Uterus (tissue), 4 donors: ENCODE results near the gene DNAI7. TPM values are rescaled to one million over a fixed set of nuclear protein-coding genes. Genes with fewer than 3 reads are reported as not detected.

Source experiments
- DNase-seq, 2 donors: peaks; one replicate each; pipeline ENCODE4 v3.0.0-alpha.2; 2019 to 2020
- H3K27ac ChIP-seq, 2 donors: fragments of 200-600 bp; sonication (generic); 1 replicate in 1 of 2; 2 replicates in 1 of 2; pipeline ENCODE4 v1.5.1; 2016 to 2018
- H3K27me3 ChIP-seq, 2 donors: fragments of 200-600 bp; sonication (generic); one replicate each; pipeline ENCODE4 v1.5.1; 2018 to 2019; ENCODE audit warnings: control low read depth in 1 of 2
- H3K36me3 ChIP-seq, 2 donors: fragments of 200-600 bp; sonication (generic); one replicate each; pipeline ENCODE4 v1.5.1; 2019; ENCODE audit warnings: control low read depth in 1 of 2
- H3K4me1 ChIP-seq, 2 donors: fragments of 200-600 bp; sonication (generic); one replicate each; pipeline ENCODE4 v1.5.1; 2018 to 2019; ENCODE audit warnings: control low read depth in 1 of 2
- H3K4me3 ChIP-seq, 2 donors: fragments of 200-600 bp; sonication (generic); 1 replicate in 1 of 2; 2 replicates in 1 of 2; pipeline ENCODE4 v1.5.1; 2018 to 2019; ENCODE audit warnings: mild to moderate bottlenecking in 1 of 2
- H3K9me3 ChIP-seq, 2 donors: fragments of 200-600 bp; sonication (generic); one replicate each; pipeline ENCODE4 v1.5.1; 2019; ENCODE audit warnings: control low read depth in 1 of 2
- POLR2A ChIP-seq, 2 donors: fragments of 450-650 bp; IDR thresholded peaks; one replicate each; pipeline ENCODE4 v1.6.1; 2016; ENCODE audit warnings: antibody characterized with exemption in 2 of 2, mild to moderate bottlenecking in 1 of 2, moderate library complexity in 1 of 2
- intact Hi-C: fragments of 100-400 bp; cut with DNase I; formaldehyde crosslinking; loops from one replicate; pipeline ENCODE4 v1.15.1; 2023; ENCODE audit warnings: low total_unique reads
- total RNA-seq, 4 donors: library from RNA; depleted of rRNA in 3 of 4; stranded (reverse); fragments of >200 nt in 3 of 4; gene quantifications; one replicate each; pipeline versions ENCODE4 v1.1.0 to v1.2.4, GENCODE V29; 2014 to 2023
- TF ChIP-seq, protein P1 (sequence below), 4 experiments: fragments of 200-600 bp in 2 of 4; fragments of 450-650 bp in 2 of 4; sonication (generic) in 2 of 4; IDR thresholded peaks; one replicate each; pipeline ENCODE4 v1.5.1; 2016 to 2019; ENCODE audit warnings: antibody characterized with exemption in 4 of 4, mild to moderate bottlenecking in 2 of 4, moderate library complexity in 1 of 4
- donor health status: DM: yes; HTN: yes; CAD: no.

Gene DNAI7
- total RNA-seq, 4 donors from 2014 or later, result 0.77 to 5.2 (median 4.8) TPM; not detected in 1

DNA sequence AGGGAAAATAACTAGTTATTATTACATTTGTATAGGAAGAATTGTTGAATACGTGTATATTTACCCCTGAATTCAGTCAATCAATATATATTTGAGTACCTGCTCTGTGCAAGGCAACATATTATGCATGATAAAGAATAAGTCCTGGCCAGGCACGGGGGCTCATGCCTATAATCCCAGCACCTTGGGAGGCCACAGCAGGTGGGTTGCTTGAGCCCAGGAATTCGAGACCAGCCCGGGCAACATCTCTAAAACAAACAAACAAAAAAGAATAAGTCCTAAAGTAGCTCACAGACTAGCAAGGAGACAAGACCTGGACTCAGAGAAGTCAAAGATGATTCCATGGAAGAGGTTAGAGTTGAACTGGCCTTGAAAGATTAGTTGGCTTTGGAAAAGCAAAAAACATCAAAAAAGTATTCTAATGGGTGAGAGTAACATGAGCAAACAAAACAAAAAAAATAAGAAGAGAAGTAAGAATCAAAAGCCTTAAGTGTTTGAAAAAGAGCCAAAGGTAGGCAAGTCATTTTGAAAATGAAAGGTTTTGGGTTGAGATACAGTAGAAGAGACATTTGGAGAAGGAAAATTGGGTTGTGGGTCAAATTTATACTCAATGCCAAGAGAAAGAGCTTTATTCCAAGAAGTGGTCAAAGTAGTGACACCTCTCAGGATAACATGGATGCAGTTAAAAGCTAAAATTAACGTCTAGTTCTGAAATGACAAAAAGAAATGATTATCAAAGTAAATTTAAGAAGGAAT is 130.9 kb downstream of the DNAI7 start:
- no peak for DNase-seq
- intact Hi-C loops, result no loop called here
- Histone ChIP-seq H3K9me3 (no peaks in the 10 kb centered on the region), H3K36me3 (no peaks in the 10 kb centered on the region), H3K4me3 (no peak overlapping the region), H3K4me1 (no peaks in the 10 kb centered on the region), H3K27me3 (no peaks in the 10 kb centered on the region), H3K27ac (no peak overlapping the region)
- TF ChIP-seq, protein P1, sequence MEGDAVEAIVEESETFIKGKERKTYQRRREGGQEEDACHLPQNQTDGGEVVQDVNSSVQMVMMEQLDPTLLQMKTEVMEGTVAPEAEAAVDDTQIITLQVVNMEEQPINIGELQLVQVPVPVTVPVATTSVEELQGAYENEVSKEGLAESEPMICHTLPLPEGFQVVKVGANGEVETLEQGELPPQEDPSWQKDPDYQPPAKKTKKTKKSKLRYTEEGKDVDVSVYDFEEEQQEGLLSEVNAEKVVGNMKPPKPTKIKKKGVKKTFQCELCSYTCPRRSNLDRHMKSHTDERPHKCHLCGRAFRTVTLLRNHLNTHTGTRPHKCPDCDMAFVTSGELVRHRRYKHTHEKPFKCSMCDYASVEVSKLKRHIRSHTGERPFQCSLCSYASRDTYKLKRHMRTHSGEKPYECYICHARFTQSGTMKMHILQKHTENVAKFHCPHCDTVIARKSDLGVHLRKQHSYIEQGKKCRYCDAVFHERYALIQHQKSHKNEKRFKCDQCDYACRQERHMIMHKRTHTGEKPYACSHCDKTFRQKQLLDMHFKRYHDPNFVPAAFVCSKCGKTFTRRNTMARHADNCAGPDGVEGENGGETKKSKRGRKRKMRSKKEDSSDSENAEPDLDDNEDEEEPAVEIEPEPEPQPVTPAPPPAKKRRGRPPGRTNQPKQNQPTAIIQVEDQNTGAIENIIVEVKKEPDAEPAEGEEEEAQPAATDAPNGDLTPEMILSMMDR (IDR thresholded peaks at IDR 0.05), result no peak

DNA sequence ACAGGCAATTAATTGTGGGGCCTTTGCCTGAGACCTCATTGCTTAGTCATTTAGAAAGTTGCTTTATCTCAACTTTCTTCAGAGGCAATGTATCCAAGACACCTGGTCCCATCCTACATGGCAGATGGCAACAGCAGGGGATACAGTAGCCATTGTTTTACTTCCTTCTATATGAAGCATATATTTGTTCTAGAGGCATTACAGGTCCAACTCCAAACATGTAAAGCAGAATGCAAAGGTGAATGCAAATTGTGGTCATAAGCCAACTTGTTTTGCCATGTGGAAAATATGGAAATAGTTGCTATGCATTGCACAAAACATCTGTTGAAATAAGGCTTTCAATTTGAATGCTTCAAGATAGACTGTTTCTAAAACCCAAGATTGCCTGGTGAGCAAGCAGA is 136.3 kb downstream of the DNAI7 start:
- no peak for DNase-seq
- Histone ChIP-seq H3K27me3 (no peaks in the 10 kb centered on the region), H3K9me3 (no peaks in the 10 kb centered on the region), H3K4me1 (no peaks in the 10 kb centered on the region), H3K4me3 (no peak overlapping the region), H3K27ac (no peak overlapping the region), H3K36me3 (no peaks in the 10 kb centered on the region)
- intact Hi-C loops, result no loop called here
- TF ChIP-seq, protein P1 (IDR thresholded peaks at IDR 0.05), result no peak
- TF ChIP-seq POLR2A (IDR thresholded peaks at IDR 0.05), result no peak

Other genes with a start within 250 kb of the DNAI7 start
- gene BCAT1, start 246.1 kb downstream of the DNAI7 start, total RNA-seq, result 100 to 1,000 TPM in 1 of 4 donors, 10 to 100 TPM in 3; 23.6 to 221 (median 59.7) TPM
- 10 to 100 TPM; 26.9 to 90.6 (median 46.4) TPM for gene ETFRF1, start 77 bp upstream of the DNAI7 start, total RNA-seq
- 10 to 100 TPM in 3 of 4 donors, 1 to 10 TPM in 1; 4.6 to 39.5 (median 23.8) TPM for gene KRAS, start 55.8 kb upstream of the DNAI7 start, total RNA-seq